K562 (cell line): ENCODE results near the gene SLAMF6. TPM values are rescaled to one million over a fixed set of nuclear protein-coding genes. Genes with fewer than 3 reads are reported as not detected.

Experiments used
- ATAC-seq: fragments of 200-7000 bp; cut with Tn5 transposase; 3 replicates; pipeline ENCODE4 v1.9.1; 2020; ENCODE audit warnings: moderate library complexity
- BruUV-seq: library from RNA; stranded (reverse); fragments of 400-500 nt; replicated peaks from 2 replicates; lab custom pipeline; 2021; lab: Mats Ljungman, UMichigan
- CTCF ChIA-PET: fragments of 300-600 bp; formaldehyde crosslinking; extraction: SDS; loops from one replicate; lab custom pipeline; 2021; ENCODE audit warnings: low intra/inter-chr PET ratio; lab: Yijun Ruan, JAX
- POLR2A ChIA-PET: fragments of 300-600, 350-650 bp; sonication (Branson Sonifier 250); formaldehyde crosslinking; extraction: SDS; loops from one replicate; lab custom pipeline; 2021; ENCODE audit warnings: antibody characterized with exemption, inconsistent platforms; lab: Yijun Ruan, JAX
- DNase-seq, 4 experiments: peaks; one replicate each; pipeline versions ENCODE4 v3.0.0 to v3.0.0-alpha.2; 2011 to 2018; ENCODE audit warnings: low spot score in 3 of 4, mixed read lengths in 3 of 4; ENCODE audit errors: extremely low read depth in 1 of 4
- FAIRE-seq: peaks from 2 replicates; lab custom pipeline; 2011; peaks lifted over from hg19 to GRCh38; lab: Jason Lieb, UNC
- H2AFZ ChIP-seq: 2 replicates; pipeline ENCODE4 v1.6.0; 2011; ENCODE audit warnings: low read depth, low read length, control low read depth, inconsistent platforms
- H3K27ac ChIP-seq: fragments of 200-600 bp; 3 replicates; pipeline ENCODE4 v1.8.0; 2011; ENCODE audit warnings: low read depth, mild to moderate bottlenecking, control low read depth, inconsistent platforms, low read length, moderate library complexity, mixed read lengths; ENCODE audit errors: extremely low read depth
- H3K27me3 ChIP-seq, 2 experiments: fragments of 300-600 bp in 1 of 2; 2 replicates in 1 of 2; 3 replicates in 1 of 2; pipeline versions ENCODE4 v1.6.0 to v1.8.0; 2011; ENCODE audit warnings: inconsistent platforms in 2 of 2, low read length in 2 of 2, mild to moderate bottlenecking in 1 of 2, mixed read lengths in 1 of 2, moderate library complexity in 1 of 2; ENCODE audit not compliant: control insufficient read depth in 2 of 2, insufficient read depth in 2 of 2
- H3K36me3 ChIP-seq: fragments of 300-600 bp; 3 replicates; pipeline ENCODE4 v1.8.0; 2011; ENCODE audit warnings: mild to moderate bottlenecking, low read length, inconsistent platforms; ENCODE audit not compliant: control insufficient read depth, insufficient read depth
- H3K4me1 ChIP-seq, 2 experiments: fragments of 200-600 bp in 1 of 2; replicated peaks in 1 of 2; 2 replicates in 1 of 2; 3 replicates in 1 of 2; pipeline versions ENCODE4 v1.5.1 to v1.8.0; 2011; ENCODE audit warnings: inconsistent platforms in 2 of 2, low read length in 2 of 2, mild to moderate bottlenecking in 1 of 2, mixed read lengths in 1 of 2, moderate library complexity in 1 of 2; ENCODE audit not compliant: control insufficient read depth in 2 of 2, insufficient read depth in 2 of 2
- H3K4me2 ChIP-seq: 2 replicates; pipeline ENCODE4 v1.6.1; 2011; ENCODE audit warnings: low read length, control low read depth, inconsistent platforms, mixed read lengths; ENCODE audit not compliant: insufficient read depth
- H3K4me3 ChIP-seq: fragments of 200-600 bp; sonication (generic), shearing (Covaris generic); 2 replicates; pipeline ENCODE4 v1.5.1; 2016; ENCODE audit warnings: control low read depth, inconsistent platforms
- H3K79me2 ChIP-seq: fragments of 200-600 bp; 3 replicates; pipeline ENCODE4 v1.8.0; 2011; ENCODE audit warnings: low read length, inconsistent platforms; ENCODE audit not compliant: control insufficient read depth, insufficient read depth
- H3K9ac ChIP-seq, 2 experiments: 2 replicates each; pipeline versions ENCODE4 v1.6.0 to v1.6.1; 2011; ENCODE audit warnings: low read depth in 2 of 2, low read length in 2 of 2, control low read depth in 1 of 2, inconsistent platforms in 1 of 2, mild to moderate bottlenecking in 1 of 2, mixed read lengths in 1 of 2; ENCODE audit not compliant: insufficient read depth in 1 of 2
- H3K9me1 ChIP-seq: one replicate; pipeline ENCODE4 v1.6.0; 2011; ENCODE audit warnings: inconsistent platforms, mild to moderate bottlenecking, low read length, moderate library complexity; ENCODE audit not compliant: control insufficient read depth, insufficient read depth
- H3K9me3 ChIP-seq: replicated peaks from 2 replicates; pipeline ENCODE4 v1.5.1; 2011; ENCODE audit warnings: low read depth, low read length, inconsistent platforms; ENCODE audit not compliant: control insufficient read depth, insufficient read depth
- H4K20me1 ChIP-seq: replicated peaks from 2 replicates; pipeline ENCODE4 v1.6.1; 2011; ENCODE audit warnings: low read length, inconsistent platforms, mixed read lengths; ENCODE audit not compliant: control insufficient read depth, insufficient read depth
- ATF7 ChIP-seq: fragments of 450-650 bp; IDR thresholded peaks from 2 replicates; pipeline ENCODE4 v1.7.1; 2014; ENCODE audit warnings: mild to moderate bottlenecking, moderate library complexity
- BCLAF1 ChIP-seq, 2 experiments: fragments of 450-650 bp in 1 of 2; IDR thresholded peaks; 2 replicates each; pipeline ENCODE4 v1.6.1; 2011 to 2017; ENCODE audit warnings: low read depth in 2 of 2, antibody characterized with exemption in 1 of 2, borderline replicate concordance in 1 of 2, low read length in 1 of 2, mild to moderate bottlenecking in 1 of 2, mixed read lengths in 1 of 2; ENCODE audit not compliant: control insufficient read depth in 1 of 2
- CBFA2T2 ChIP-seq: fragments of 450-650 bp; conservative IDR thresholded peaks from 2 replicates; pipeline ENCODE4 v1.6.1; 2017; ENCODE audit warnings: mild to moderate bottlenecking
- FOSL1 ChIP-seq: fragments of 200-800 bp; sonication (Bioruptor generic); conservative IDR thresholded peaks from 2 replicates; pipeline ENCODE4 v1.6.1; 2016; ENCODE audit warnings: missing genetic modification characterization, missing compliant biosample characterization
- HDAC8 ChIP-seq: fragments of 450-650 bp; IDR thresholded peaks from 2 replicates; pipeline ENCODE4 v1.6.1; 2016; ENCODE audit warnings: mild to moderate bottlenecking, missing genetic modification characterization, moderate library complexity, missing compliant biosample characterization
- KDM2B ChIP-seq: fragments of 250-450 bp; sonication (Bioruptor Pico); IDR thresholded peaks from 2 replicates; pipeline ENCODE4 v1.8.0; 2021; ENCODE audit warnings: mild to moderate bottlenecking, moderate library complexity
- PML ChIP-seq: IDR thresholded peaks from 2 replicates; pipeline ENCODE4 v1.6.1; 2012; ENCODE audit warnings: low read length, inconsistent platforms
- SREBF2 ChIP-seq: sonication (generic); formaldehyde crosslinking; IDR thresholded peaks from 2 replicates; pipeline ENCODE4 v1.4.0; 2020; ENCODE audit warnings: mild to moderate bottlenecking, missing genetic modification reagents
- THRAP3 ChIP-seq: fragments of 450-650 bp; IDR thresholded peaks from 2 replicates; pipeline ENCODE4 v1.6.1; 2016; ENCODE audit warnings: mild to moderate bottlenecking, inconsistent platforms, borderline replicate concordance
- ZNF561 ChIP-seq: fragments of 450-650 bp; formaldehyde crosslinking; conservative IDR thresholded peaks from 2 replicates; pipeline ENCODE4 v1.4.0; 2020; ENCODE audit warnings: mild to moderate bottlenecking, moderate library complexity
- WGBS: fragments of 100-300 bp; shearing (Covaris generic); methylation state at CpG from one replicate; pipeline ENCODE4 v1.1.6; 2016; ENCODE audit warnings: low coverage, mixed read lengths; ENCODE audit not compliant: insufficient coverage; ENCODE audit errors: missing lambda C conversion rate; 5-methylcytosine and 5-hydroxymethylcytosine counted together
- in situ Hi-C: fragments of 300-500 bp; cut with MboI; formaldehyde crosslinking; loops from 4 replicates; pipeline ENCODE4 v1.15.0; 2018; ENCODE audit warnings: inconsistent platforms, mixed read lengths
- intact Hi-C: fragments of 100-400 bp; cut with micrococcal nuclease; formaldehyde crosslinking; loops from 2 replicates; pipeline ENCODE4 v1.14.2; 2022
- polyA plus RNA-seq, 8 experiments: library from polyadenylated mRNA; depleted of rRNA in 4 of 8; stranded (reverse) in 5 of 8; unstranded in 3 of 8; fragments of >200 nt; fragmentation: Nextera tagmentation in 2 of 8; fragmentation: Illumina TruSeq in 1 of 8; extraction: Ambion mirVana in 2 of 8; extraction: Trizol in 1 of 8; gene quantifications; 2 replicates each; pipeline versions ENCODE4 v1.2.1 to v1.2.3, GENCODE V29; 2011 to 2014; ENCODE audit warnings: inconsistent platforms in 1 of 8, missing spikeins in 1 of 8
- total RNA-seq, 7 experiments: library from RNA; depleted of rRNA in 6 of 7; stranded (reverse); fragments of >200 nt in 6 of 7; fragmentation: Illumina TruSeq in 2 of 7; extraction: Trizol in 2 of 7; gene quantifications; 2 replicates each; pipeline versions ENCODE4 v1.2.1 to v1.2.3, GENCODE V29; 2011 to 2021; ENCODE audit warnings: low replicate concordance in 1 of 7
- TF ChIP-seq, protein P1 (sequence below): sonication (generic); formaldehyde crosslinking; IDR thresholded peaks from 2 replicates; pipeline ENCODE4 v1.8.0; 2022; ENCODE audit warnings: mild to moderate bottlenecking, missing genetic modification reagents
- TF ChIP-seq, protein P2 (sequence below): sonication (generic); formaldehyde crosslinking; IDR thresholded peaks from 2 replicates; pipeline ENCODE4 v1.4.0; 2020; ENCODE audit warnings: mild to moderate bottlenecking, missing genetic modification reagents

The SLAMF6 gene
- total and polyA plus RNA-seq, 9 of the 15 experiments (the other 6 are each of a cell fraction or from before 2014, with no cell fraction given), result 0.56 to 4.8 (median 1.1) TPM

DNA sequence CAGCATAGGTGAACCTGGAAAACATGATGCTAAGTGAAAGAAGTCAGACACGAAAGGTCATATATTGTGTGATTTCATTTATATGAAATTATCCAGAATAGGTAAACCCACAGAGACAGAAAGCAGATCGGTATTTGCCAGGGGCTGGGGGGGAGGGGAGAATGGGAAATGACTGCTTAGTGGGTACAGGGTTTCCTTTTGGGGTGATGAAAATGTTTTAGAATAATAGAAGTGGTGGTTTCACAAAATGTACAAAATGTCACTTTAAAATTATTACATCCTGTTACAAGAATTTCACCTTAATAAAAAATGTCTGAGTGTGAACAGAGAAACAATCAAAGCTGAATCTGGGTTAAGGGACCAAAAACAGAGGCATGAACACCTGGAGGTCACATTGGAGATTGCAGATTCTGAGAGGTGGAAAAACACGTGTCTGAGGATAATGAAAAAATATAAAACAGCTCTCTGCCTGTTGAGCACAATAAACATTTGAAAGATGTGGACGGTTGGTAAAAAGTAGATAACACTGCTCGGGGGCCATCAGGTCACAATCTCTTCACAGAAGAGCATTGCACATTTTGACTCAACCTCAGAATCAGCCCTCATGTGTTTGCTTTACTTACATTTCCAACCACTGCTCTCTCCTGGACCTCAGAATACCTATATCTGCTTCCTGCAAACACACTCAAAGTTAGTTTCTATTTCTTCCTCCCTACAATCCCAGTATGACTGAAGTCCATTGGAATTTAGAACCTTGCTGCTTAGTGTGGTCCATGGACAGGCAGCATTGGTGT lies 3.2 kb downstream of the SLAMF6 start:
- no peak for FAIRE-seq
- Histone ChIP-seq H3K4me2 (no peak overlapping the region), H3K9me3 (no peaks in the 10 kb centered on the region; the same call in 1 of the 2 replicates), H3K36me3 (no peaks in the 10 kb centered on the region), H3K79me2 (no peaks in the 10 kb centered on the region), H2AFZ (peak overlapping the region; percentile 46), H3K27me3 (no peaks in the 10 kb centered on the region), H3K27ac (no peak overlapping the region), H3K4me1 (peaks cover 4 to 26% of the 10 kb centered on the region in 2 experiments; a peak in 4 of 5 replicates), H4K20me1 (no peaks in the 10 kb centered on the region), H3K9ac (no peak overlapping the region), H3K9me1 (no peaks in the 10 kb centered on the region), H3K4me3 (no peak overlapping the region)
- in situ Hi-C loops (no loop called here), intact Hi-C loops (no loop called here)
- CTCF ChIA-PET, result no interaction called here
- BruUV-seq, result no TSS peak
- peak; percentile 16 to 49 (median 40) for DNase-seq
- WGBS, result 15% methylated on average over 5 of the region's 5 CpGs
- ATAC-seq, result peak; percentile 67
- POLR2A ChIA-PET, result no interaction called here
- TF ChIP-seq ATF7 (no peak; the same call in 1 of the 2 replicates), PML (no peak), SREBF2 (CRISPR knock-in tag) (no peak), FOSL1 (tag) (no peak), THRAP3 (no peak), HDAC8 (tag) (no peak), BCLAF1 (IDR thresholded peaks at IDR 0.05; ENCODE audit: borderline replicate concordance in 1 of 2, control insufficient read depth in 1 of 2, low read depth in 2 of 2, low read length in 1 of 2) (no peak), CBFA2T2 (peak; percentile 30; the same call in 1 of the 2 replicates), ZNF561 (CRISPR knock-in tag) (no peak), KDM2B (CRISPR knock-in tag) (no peak)
- TF ChIP-seq, protein P1, sequence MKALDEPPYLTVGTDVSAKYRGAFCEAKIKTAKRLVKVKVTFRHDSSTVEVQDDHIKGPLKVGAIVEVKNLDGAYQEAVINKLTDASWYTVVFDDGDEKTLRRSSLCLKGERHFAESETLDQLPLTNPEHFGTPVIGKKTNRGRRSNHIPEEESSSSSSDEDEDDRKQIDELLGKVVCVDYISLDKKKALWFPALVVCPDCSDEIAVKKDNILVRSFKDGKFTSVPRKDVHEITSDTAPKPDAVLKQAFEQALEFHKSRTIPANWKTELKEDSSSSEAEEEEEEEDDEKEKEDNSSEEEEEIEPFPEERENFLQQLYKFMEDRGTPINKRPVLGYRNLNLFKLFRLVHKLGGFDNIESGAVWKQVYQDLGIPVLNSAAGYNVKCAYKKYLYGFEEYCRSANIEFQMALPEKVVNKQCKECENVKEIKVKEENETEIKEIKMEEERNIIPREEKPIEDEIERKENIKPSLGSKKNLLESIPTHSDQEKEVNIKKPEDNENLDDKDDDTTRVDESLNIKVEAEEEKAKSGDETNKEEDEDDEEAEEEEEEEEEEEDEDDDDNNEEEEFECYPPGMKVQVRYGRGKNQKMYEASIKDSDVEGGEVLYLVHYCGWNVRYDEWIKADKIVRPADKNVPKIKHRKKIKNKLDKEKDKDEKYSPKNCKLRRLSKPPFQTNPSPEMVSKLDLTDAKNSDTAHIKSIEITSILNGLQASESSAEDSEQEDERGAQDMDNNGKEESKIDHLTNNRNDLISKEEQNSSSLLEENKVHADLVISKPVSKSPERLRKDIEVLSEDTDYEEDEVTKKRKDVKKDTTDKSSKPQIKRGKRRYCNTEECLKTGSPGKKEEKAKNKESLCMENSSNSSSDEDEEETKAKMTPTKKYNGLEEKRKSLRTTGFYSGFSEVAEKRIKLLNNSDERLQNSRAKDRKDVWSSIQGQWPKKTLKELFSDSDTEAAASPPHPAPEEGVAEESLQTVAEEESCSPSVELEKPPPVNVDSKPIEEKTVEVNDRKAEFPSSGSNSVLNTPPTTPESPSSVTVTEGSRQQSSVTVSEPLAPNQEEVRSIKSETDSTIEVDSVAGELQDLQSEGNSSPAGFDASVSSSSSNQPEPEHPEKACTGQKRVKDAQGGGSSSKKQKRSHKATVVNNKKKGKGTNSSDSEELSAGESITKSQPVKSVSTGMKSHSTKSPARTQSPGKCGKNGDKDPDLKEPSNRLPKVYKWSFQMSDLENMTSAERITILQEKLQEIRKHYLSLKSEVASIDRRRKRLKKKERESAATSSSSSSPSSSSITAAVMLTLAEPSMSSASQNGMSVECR, result no peak
- TF ChIP-seq, protein P2, sequence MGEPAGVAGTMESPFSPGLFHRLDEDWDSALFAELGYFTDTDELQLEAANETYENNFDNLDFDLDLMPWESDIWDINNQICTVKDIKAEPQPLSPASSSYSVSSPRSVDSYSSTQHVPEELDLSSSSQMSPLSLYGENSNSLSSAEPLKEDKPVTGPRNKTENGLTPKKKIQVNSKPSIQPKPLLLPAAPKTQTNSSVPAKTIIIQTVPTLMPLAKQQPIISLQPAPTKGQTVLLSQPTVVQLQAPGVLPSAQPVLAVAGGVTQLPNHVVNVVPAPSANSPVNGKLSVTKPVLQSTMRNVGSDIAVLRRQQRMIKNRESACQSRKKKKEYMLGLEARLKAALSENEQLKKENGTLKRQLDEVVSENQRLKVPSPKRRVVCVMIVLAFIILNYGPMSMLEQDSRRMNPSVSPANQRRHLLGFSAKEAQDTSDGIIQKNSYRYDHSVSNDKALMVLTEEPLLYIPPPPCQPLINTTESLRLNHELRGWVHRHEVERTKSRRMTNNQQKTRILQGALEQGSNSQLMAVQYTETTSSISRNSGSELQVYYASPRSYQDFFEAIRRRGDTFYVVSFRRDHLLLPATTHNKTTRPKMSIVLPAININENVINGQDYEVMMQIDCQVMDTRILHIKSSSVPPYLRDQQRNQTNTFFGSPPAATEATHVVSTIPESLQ (CRISPR knock-in tag), result no peak
